NB4 (cell line): ENCODE data around the gene WTIP.

ENCODE experiments used
- CTCF ChIP-seq: IDR thresholded peaks from one replicate; pipeline ENCODE4 v1.5.1; 2012; ENCODE audit warnings: low read depth, low read length
- MAX ChIP-seq: IDR thresholded peaks from 2 replicates; pipeline ENCODE4 v1.6.1; 2011; ENCODE audit warnings: low read depth, low read length
- POLR2A ChIP-seq: IDR thresholded peaks from 2 replicates; pipeline ENCODE4 v1.6.1; 2011; ENCODE audit warnings: mild to moderate bottlenecking; ENCODE audit not compliant: insufficient read length; ENCODE audit errors: extremely low read depth

GRCh38 chr19:34448191-34448590 is 33.4 kb upstream of the WTIP start:
- no peak for TF ChIP-seq POLR2A
- TF ChIP-seq CTCF: no peak
- no peak for TF ChIP-seq MAX
